OCI-LY3 (cell line): ENCODE results near the gene COA7.

ENCODE experiments used
- H2AFZ ChIP-seq: fragments of 200-600, 300-600 bp; shearing (Covaris generic); 2 replicates; pipeline ENCODE4 v1.6.0; 2014; ENCODE audit warnings: antibody characterized with exemption, low read depth, low read length
- H3K27ac ChIP-seq: fragments of 200-600, 300-600 bp; sonication (generic); 2 replicates; pipeline ENCODE4 v1.5.1; 2014; ENCODE audit warnings: mild to moderate bottlenecking, low read length, moderate library complexity, mixed read lengths
- H3K27me3 ChIP-seq: fragments of 200-600, 300-600 bp; sonication (generic); 2 replicates; pipeline ENCODE4 v1.6.1; 2014; ENCODE audit warnings: low read depth, low read length, mixed read lengths
- H3K36me3 ChIP-seq: fragments of 200-600, 300-600 bp; sonication (generic); replicated peaks from 2 replicates; pipeline ENCODE3; 2014; ENCODE audit warnings: low read depth, low read length, mixed read lengths
- H3K4me1 ChIP-seq: fragments of 300-600, 200-600 bp; sonication (generic); 2 replicates; pipeline ENCODE4 v1.6.1; 2014; ENCODE audit warnings: low read length, mixed read lengths
- H3K4me2 ChIP-seq: fragments of 200-600, 300-600 bp; sonication (generic); 2 replicates; pipeline ENCODE4 v1.6.1; 2014; ENCODE audit warnings: low read length, mixed read lengths
- H3K4me3 ChIP-seq: fragments of 300-600, 200-600 bp; sonication (generic); 2 replicates; pipeline ENCODE4 v1.5.1; 2014; ENCODE audit warnings: antibody characterized with exemption, mild to moderate bottlenecking, low read length, moderate library complexity
- H3K79me2 ChIP-seq: fragments of 300-600, 200-600 bp; shearing (Covaris generic); 2 replicates; pipeline ENCODE4 v1.6.1; 2014; ENCODE audit warnings: mild to moderate bottlenecking, low read length, mixed read lengths
- H3K9ac ChIP-seq: fragments of 300-600, 200-600 bp; shearing (Covaris generic); 2 replicates; pipeline ENCODE4 v1.6.0; 2014; ENCODE audit warnings: mild to moderate bottlenecking, low read length, moderate library complexity
- H3K9me3 ChIP-seq: fragments of 200-600, 300-600 bp; shearing (Covaris generic); 2 replicates; pipeline ENCODE4 v1.6.1; 2014; ENCODE audit warnings: low read length, mixed read lengths; ENCODE audit not compliant: insufficient read depth
- H4K20me1 ChIP-seq: fragments of 200-600, 300-600 bp; sonication (generic); 2 replicates; pipeline ENCODE4 v1.6.1; 2016; ENCODE audit warnings: low read length, mixed read lengths; ENCODE audit not compliant: insufficient read depth
- CTCF ChIP-seq: fragments of 200-600, 300-600 bp; sonication (generic); IDR thresholded peaks from 2 replicates; pipeline ENCODE4 v1.5.1; 2014; ENCODE audit warnings: antibody characterized with exemption, low read length, low read depth
- EZH2phosphoT487 ChIP-seq: fragments of 200-600 bp; shearing (Covaris generic); IDR thresholded peaks from 2 replicates; pipeline ENCODE4 v1.6.1; 2018; ENCODE audit warnings: antibody characterized with exemption, mixed run types, low read depth

The COA7 gene

GRCh38 chr1:52635321-52636089 lies 62.6 kb downstream of the COA7 start:
- no peaks in the 10 kb centered on the region for H3K79me2 ChIP-seq
- H3K4me2 ChIP-seq = no peak overlapping the region
- H3K36me3 ChIP-seq = no peaks in the 10 kb centered on the region
- no peak overlapping the region for H3K4me3 ChIP-seq
- peaks cover 50% of the 10 kb centered on the region for H3K4me1 ChIP-seq
- H3K9ac ChIP-seq = no peak overlapping the region
- peak overlapping the region; percentile 57; the same call in 1 of the 2 replicates for H3K27ac ChIP-seq
- TF ChIP-seq CTCF = no peak
- TF ChIP-seq EZH2phosphoT487 = no peak
- no peaks in the 10 kb centered on the region for H4K20me1 ChIP-seq
- no peak overlapping the region for H2AFZ ChIP-seq
- no peaks in the 10 kb centered on the region; the same call in 1 of the 2 replicates for H3K9me3 ChIP-seq
- H3K27me3 ChIP-seq = no peaks in the 10 kb centered on the region
